HepG2 (cell line): ENCODE data around the gene KIF1C. TPM values are rescaled to one million over a fixed set of nuclear protein-coding genes. Genes with fewer than 3 reads are reported as not detected.

ENCODE experiments used
- BRF2 ChIP-seq: sonication (generic); formaldehyde crosslinking; IDR thresholded peaks from 2 replicates; pipeline ENCODE4 v1.8.1; 2022; ENCODE audit warnings: mild to moderate bottlenecking, missing genetic modification reagents
- FIP1L1 ChIP-seq: fragments of 200-400 bp; formaldehyde crosslinking; IDR thresholded peaks from 2 replicates; pipeline ENCODE4 v1.6.1; 2018; ENCODE audit warnings: low read depth, mild to moderate bottlenecking, low read length, moderate library complexity, borderline replicate concordance; ENCODE audit not compliant: insufficient read depth
- HINFP ChIP-seq: sonication (generic); formaldehyde crosslinking; IDR thresholded peaks from 2 replicates; pipeline ENCODE4 v1.4.0; 2020; ENCODE audit warnings: low read depth, mild to moderate bottlenecking, missing genetic modification reagents
- HOXA5 ChIP-seq: sonication (generic); formaldehyde crosslinking; IDR thresholded peaks from 2 replicates; pipeline ENCODE4 v1.4.0; 2020; ENCODE audit warnings: missing genetic modification reagents
- KMT2A ChIP-seq: sonication (generic); formaldehyde crosslinking; IDR thresholded peaks from 2 replicates; pipeline ENCODE4 v1.4.0; 2020; ENCODE audit warnings: missing genetic modification reagents
- MAZ ChIP-seq, 2 experiments: sonication (generic) in 1 of 2; formaldehyde crosslinking in 1 of 2; IDR thresholded peaks; 2 replicates each; pipeline versions ENCODE4 v1.5.0 to v1.6.1; 2012 to 2020; ENCODE audit warnings: low read depth in 2 of 2, mild to moderate bottlenecking in 2 of 2, borderline replicate concordance in 1 of 2, improper control_type of control experiment in 1 of 2, low read length in 1 of 2, missing genetic modification reagents in 1 of 2, moderate library complexity in 1 of 2
- NR2C2 ChIP-seq: sonication (generic); formaldehyde crosslinking; IDR thresholded peaks from 2 replicates; pipeline ENCODE4 v1.4.0; 2020; ENCODE audit warnings: missing genetic modification reagents, mild to moderate bottlenecking, moderate library complexity, borderline replicate concordance
- RBM39 ChIP-seq: fragments of 200-400 bp; formaldehyde crosslinking; IDR thresholded peaks from one replicate; pipeline ENCODE4 v1.6.1; 2018; ENCODE audit warnings: antibody characterized with exemption, mild to moderate bottlenecking, low read depth, low read length; ENCODE audit not compliant: poor library complexity, severe bottlenecking
- REXO4 ChIP-seq: sonication (generic); formaldehyde crosslinking; IDR thresholded peaks from 2 replicates; pipeline ENCODE4 v1.8.0; 2022; ENCODE audit warnings: missing genetic modification reagents, mild to moderate bottlenecking, borderline replicate concordance
- SRSF9 ChIP-seq: fragments of 200-400 bp; formaldehyde crosslinking; IDR thresholded peaks from 2 replicates; pipeline ENCODE4 v1.6.1; 2018; ENCODE audit warnings: borderline replicate concordance, mild to moderate bottlenecking, low read depth, low read length; ENCODE audit not compliant: insufficient read depth, poor library complexity, severe bottlenecking
- TBX2 ChIP-seq: sonication (generic); formaldehyde crosslinking; IDR thresholded peaks from 2 replicates; pipeline ENCODE4 v1.5.0; 2020; ENCODE audit warnings: missing genetic modification reagents, mild to moderate bottlenecking, borderline replicate concordance
- ZBTB7B ChIP-seq: sonication (generic); formaldehyde crosslinking; IDR thresholded peaks from 2 replicates; pipeline ENCODE4 v1.4.0; 2020; ENCODE audit warnings: missing genetic modification reagents
- ZFX ChIP-seq: sonication (generic); formaldehyde crosslinking; IDR thresholded peaks from 2 replicates; pipeline ENCODE4 v1.4.0; 2020; ENCODE audit warnings: mild to moderate bottlenecking, low read depth, missing genetic modification reagents, moderate library complexity
- ZNF160 ChIP-seq: sonication (generic); formaldehyde crosslinking; IDR thresholded peaks from 2 replicates; pipeline ENCODE4 v1.8.0; 2022; ENCODE audit warnings: mild to moderate bottlenecking, inconsistent platforms, missing genetic modification reagents
- ZNF570 ChIP-seq: sonication (generic); formaldehyde crosslinking; IDR thresholded peaks from 2 replicates; pipeline ENCODE4 v1.4.0; 2020; ENCODE audit warnings: mild to moderate bottlenecking, missing genetic modification reagents, borderline replicate concordance
- ZNF598 ChIP-seq: sonication (generic); formaldehyde crosslinking; IDR thresholded peaks from 2 replicates; pipeline ENCODE4 v1.5.1; 2020; ENCODE audit warnings: mild to moderate bottlenecking, missing genetic modification reagents, borderline replicate concordance
- ZNF687 ChIP-seq: sonication (generic); formaldehyde crosslinking; IDR thresholded peaks from 2 replicates; pipeline ENCODE4 v1.5.1; 2020; ENCODE audit warnings: mild to moderate bottlenecking, missing genetic modification reagents, moderate library complexity
- ZNF792 ChIP-seq: IDR thresholded peaks from 2 replicates; pipeline ENCODE4 v1.6.1; 2016
- ZSCAN5A ChIP-seq: sonication (generic); formaldehyde crosslinking; IDR thresholded peaks from 2 replicates; pipeline ENCODE4 v1.8.0; 2022; ENCODE audit warnings: mild to moderate bottlenecking, missing genetic modification reagents, borderline replicate concordance
- polyA plus RNA-seq, 8 experiments: library from polyadenylated mRNA; depleted of rRNA in 3 of 8; stranded (reverse) in 7 of 8; unstranded in 1 of 8; fragments of >200 nt; fragmentation: Illumina TruSeq in 4 of 8; extraction: Trizol in 4 of 8; gene quantifications; 2 replicates each; pipeline versions ENCODE4 v1.2.1 to v1.2.3, GENCODE V29; 2011 to 2016; ENCODE audit warnings: low read depth in 4 of 8, missing spikeins in 1 of 8, mixed read lengths in 1 of 8; ENCODE audit not compliant: insufficient read depth in 1 of 8
- total RNA-seq, 5 experiments: library from RNA; depleted of rRNA; stranded (reverse); fragments of >200 nt; fragmentation: Illumina TruSeq; extraction: Trizol; gene quantifications; 2 replicates each; pipeline ENCODE4 v1.2.3, GENCODE V29; 2016; ENCODE audit warnings: low read depth in 1 of 5

Gene KIF1C
- total and polyA plus RNA-seq, 2 of the 13 experiments (the other 11 are each of a cell fraction or from before 2014, with no cell fraction given) = 70.0 to 104 TPM

- TF ChIP-seq MAZ (IDR thresholded peaks at IDR 0.05; ENCODE audit: borderline replicate concordance, low read depth, low read length) = peak; percentile 35; the same call in 1 of the 2 replicates
- no peak; the same call in 1 of the 2 replicates for TF ChIP-seq MAZ (CRISPR knock-in tag; IDR thresholded peaks at IDR 0.05; ENCODE audit: low read depth)
- TF ChIP-seq KMT2A (CRISPR knock-in tag) = no peak
- TF ChIP-seq HOXA5 = no peak
- TF ChIP-seq SRSF9 = no peak
- TF ChIP-seq ZNF570 (CRISPR knock-in tag) = no peak
- peak; percentile 93 for TF ChIP-seq ZFX (CRISPR knock-in tag)
- TF ChIP-seq ZNF687 = peak; percentile 85
- TF ChIP-seq HINFP (CRISPR knock-in tag) = no peak
- TF ChIP-seq NR2C2 (CRISPR knock-in tag) = peak; percentile 22; the same call in 1 of the 2 replicates
- peak; percentile 17; the same call in 1 of the 2 replicates for TF ChIP-seq ZNF160 (CRISPR knock-in tag)
- TF ChIP-seq RBM39 = peak; percentile 25
- TF ChIP-seq ZSCAN5A = no peak
- peak; percentile 48; the same call in 1 of the 2 replicates for TF ChIP-seq TBX2 (CRISPR knock-in tag)
- no peak for TF ChIP-seq ZNF598 (CRISPR knock-in tag)
- TF ChIP-seq ZBTB7B (CRISPR knock-in tag) = peak; percentile 92
- no peak for TF ChIP-seq BRF2 (CRISPR knock-in tag)
- no peak for TF ChIP-seq FIP1L1
- TF ChIP-seq REXO4 (CRISPR knock-in tag) = no peak
- TF ChIP-seq ZNF792 (CRISPR knock-in tag) = 0 out of 2 replicates have a peak, but pooled peaks have one; percentile 36
Observed at GRCh38 chr17:4998732-4999429, 1.1 kb downstream of the KIF1C start (continued).
